CD4-positive, alpha-beta T cell treated with Interleukin-15 for 4 hours (primary cell): ENCODE measurements around the gene CEL.
"Not testable (repeated sequence)": the region's sequence is repeated elsewhere in the genome, so short reads cannot be mapped to it uniquely, and the experiment has no call there.

Experiments
- DNase-seq: peaks from one replicate; pipeline ENCODE4 v3.0.0-alpha.2; 2020; ENCODE audit warnings: low spot score

Gene CEL

GRCh38 chr9:133048595-133048994, 13.2 kb upstream of the CEL start:
- DNase-seq = peak; percentile 41

- DNase-seq = no peak
Measured at GRCh38 chr9:133049043-133049442, 12.7 kb upstream of the CEL start.

- no peak for DNase-seq
Measured at GRCh38 chr9:133050142-133050541, 11.6 kb upstream of the CEL start.

GRCh38 chr9:133050781-133051180, 11.0 kb upstream of the CEL start:
- no peak for DNase-seq

- no peak for DNase-seq
Measured at GRCh38 chr9:133051281-133051900, 10.4 kb upstream of the CEL start.

GRCh38 chr9:133051966-133052539, 9.7 kb upstream of the CEL start:
- DNase-seq = no peak

GRCh38 chr9:133054194-133054890, 7.4 kb upstream of the CEL start:
- no peak for DNase-seq

GRCh38 chr9:133054966-133055365, 6.8 kb upstream of the CEL start:
- no peak for DNase-seq

- DNase-seq = no peak
Measured at GRCh38 chr9:133055788-133056420, 5.9 kb upstream of the CEL start.

GRCh38 chr9:133056533-133056932, 5.2 kb upstream of the CEL start:
- no peak for DNase-seq

- no peak for DNase-seq
Measured at GRCh38 chr9:133057006-133057405, 4.8 kb upstream of the CEL start.

- DNase-seq = no peak
Measured at GRCh38 chr9:133057553-133057952, 4.2 kb upstream of the CEL start.

- DNase-seq = no peak
Measured at GRCh38 chr9:133058071-133058470, 3.7 kb upstream of the CEL start.

- DNase-seq = no peak
Measured at GRCh38 chr9:133058550-133059320, 3.0 kb upstream of the CEL start.

- no peak for DNase-seq
Measured at GRCh38 chr9:133059623-133060022, 2.2 kb upstream of the CEL start.

GRCh38 chr9:133060417-133060841, 1.4 kb upstream of the CEL start:
- DNase-seq = no peak

- DNase-seq = not testable (repeated sequence)
Measured at GRCh38 chr9:133061019-133061763, 590 bp upstream of the CEL start.

GRCh38 chr9:133062569-133062968, 788 bp downstream of the CEL start:
- DNase-seq = not testable (repeated sequence)

- no peak for DNase-seq
Measured at GRCh38 chr9:133063159-133063499, 1.3 kb downstream of the CEL start.

GRCh38 chr9:133063500-133064231, 1.9 kb downstream of the CEL start:
- no peak for DNase-seq
